Activated B cell treated with CpG ODN at 0.5 μM for 24 hours (primary cell): ENCODE measurements around the gene TSPAN32. TPM values are rescaled to one million over a fixed set of nuclear protein-coding genes. Genes with fewer than 3 reads are reported as not detected.

ENCODE experiments used
- ATAC-seq: fragments of 200-7000 bp; cut with Tn5 transposase; one replicate; pipeline ENCODE4 v1.10.0; 2021; ENCODE audit warnings: low read depth, mild to moderate bottlenecking, moderate library complexity
- CTCF ChIA-PET: fragments of 350-600 bp; sonication (Branson Sonifier 250); formaldehyde crosslinking; loops from one replicate; lab custom pipeline; 2021; ENCODE audit warnings: antibody characterized with exemption; lab: Charles Lee
- POLR2A ChIA-PET: fragments of 350-600 bp; sonication (Branson Sonifier 250); formaldehyde crosslinking; loops from one replicate; lab custom pipeline; 2021; ENCODE audit warnings: antibody characterized with exemption; lab: Charles Lee
- DNase-seq: peaks from one replicate; pipeline ENCODE4 v3.0.0; 2022
- H3K27ac Mint-ChIP-seq: one replicate; pipeline ENCODE4 v1.8.0; 2020; ENCODE audit warnings: mixed read lengths
- H3K27me3 Mint-ChIP-seq: one replicate; pipeline ENCODE4 v1.8.0; 2021; ENCODE audit warnings: mixed read lengths
- H3K36me3 Mint-ChIP-seq: one replicate; pipeline ENCODE4 v1.8.0; 2021; ENCODE audit warnings: low read depth, mixed read lengths
- H3K4me1 Mint-ChIP-seq: one replicate; pipeline ENCODE4 v1.8.0; 2021; ENCODE audit warnings: mixed read lengths
- H3K4me3 Mint-ChIP-seq: one replicate; pipeline ENCODE4 v1.8.0; 2020; ENCODE audit warnings: mild to moderate bottlenecking, mixed read lengths
- H3K9me3 Mint-ChIP-seq: one replicate; pipeline ENCODE4 v1.8.0; 2020; ENCODE audit warnings: mixed read lengths
- CTCF ChIP-seq: fragments of 200-600 bp; IDR thresholded peaks from one replicate; pipeline ENCODE4 v1.8.0; 2022; ENCODE audit warnings: antibody characterized with exemption, mild to moderate bottlenecking
- intact Hi-C: fragments of 100-400 bp; cut with micrococcal nuclease; formaldehyde crosslinking; loops from one replicate; pipeline ENCODE4 v1.15.1; 2024
- total RNA-seq: library from RNA; stranded (reverse); gene quantifications from 2 replicates; pipeline ENCODE4 v1.2.3, GENCODE V29; 2022

The TSPAN32 gene
- total RNA-seq, 1 donor from 2014 or later, result 7.3 TPM

- no peak for DNase-seq
- intact Hi-C loops, result loop anchor here (2.0 to 5.0 kb wide), 2 partner anchors 117 to 598 kb away; a partner anchor contains a TSS
- no peak for TF ChIP-seq CTCF
- peaks cover 70% of the 10 kb centered on the region for H3K4me1 Mint-ChIP-seq
- no peaks in the 10 kb centered on the region for H3K27me3 Mint-ChIP-seq
- peak overlapping the region; percentile 89 for H3K27ac Mint-ChIP-seq
- no peaks in the 10 kb centered on the region for H3K36me3 Mint-ChIP-seq
- H3K4me3 Mint-ChIP-seq, result no peak overlapping the region
- no peaks in the 10 kb centered on the region for H3K9me3 Mint-ChIP-seq
- ATAC-seq, result no peak
- ChIA-PET CTCF (interaction anchor here (1.2 to 11.2 kb wide), 12 partner anchors 9 to 118 kb away, joined by 3 to 321 read pairs (median 8); partner anchors contain the start of gene TSSC4), POLR2A (interaction anchor here (1.1 to 3.0 kb wide), 8 partner anchors 73 to 119 kb away, joined by 3 to 23 read pairs (median 11); partner anchors contain the start of genes CD81 and TSSC4)
These were observed 2.1 kb downstream of the TSPAN32 start for GRCh38 chr11:2303627-2304505.

- Mint-ChIP-seq H3K9me3 (no peaks in the 10 kb centered on the region), H3K4me3 (no peak overlapping the region), H3K27me3 (no peaks in the 10 kb centered on the region), H3K27ac (peak overlapping the region; percentile 18), H3K4me1 (peaks cover 62% of the 10 kb centered on the region), H3K36me3 (no peaks in the 10 kb centered on the region)
- TF ChIP-seq CTCF, result no peak
- DNase-seq (no peak), ATAC-seq (no peak)
- POLR2A ChIA-PET, result interaction anchor here (0.6 to 3.0 kb wide), 9 partner anchors 73 to 118 kb away, joined by 3 to 23 read pairs (median 5); partner anchors contain the start of genes CD81 and TSSC4
- intact Hi-C loops, result loop anchor here (1.0 to 5.0 kb wide), 8 partner anchors 96 to 598 kb away; partner anchors contain the start of gene TSSC4
- CTCF ChIA-PET, result interaction anchor here (0.6 to 11.2 kb wide), 20 partner anchors 10 to 230 kb away, joined by 3 to 321 read pairs (median 6); partner anchors contain the start of genes ASCL2 and TSSC4
These were observed 2.8 kb downstream of the TSPAN32 start for GRCh38 chr11:2304506-2305139.

GRCh38 chr11:2305140-2305778 lies 3.4 kb downstream of the TSPAN32 start:
- H3K9me3 Mint-ChIP-seq, result no peaks in the 10 kb centered on the region
- intact Hi-C loops, result loop anchor here (1.0 to 2.0 kb wide), 7 partner anchors 95 to 226 kb away; partner anchors contain the start of gene TSSC4
- ChIA-PET POLR2A (interaction anchor here (0.6 to 3.0 kb wide), 8 partner anchors 72 to 118 kb away, joined by 3 to 23 read pairs (median 8); partner anchors contain the start of genes CD81 and TSSC4), CTCF (interaction anchor here (0.6 to 11.2 kb wide), 22 partner anchors 9 to 229 kb away, joined by 3 to 321 read pairs (median 6); partner anchors contain the start of genes ASCL2 and TSSC4)
- TF ChIP-seq CTCF, result no peak
- peak overlapping the region; percentile 18 for H3K27ac Mint-ChIP-seq
- peak overlapping the region; percentile 32 for H3K4me3 Mint-ChIP-seq
- peak; percentile 82 for DNase-seq
- no peaks in the 10 kb centered on the region for H3K36me3 Mint-ChIP-seq
- H3K4me1 Mint-ChIP-seq, result peaks cover 61% of the 10 kb centered on the region
- ATAC-seq, result peak; percentile 59
- no peaks in the 10 kb centered on the region for H3K27me3 Mint-ChIP-seq

GRCh38 chr11:2305788-2306451 lies 4.1 kb downstream of the TSPAN32 start:
- peak overlapping the region; percentile 68 for H3K27ac Mint-ChIP-seq
- intact Hi-C loops, result loop anchor here (1.0 to 2.0 kb wide), 7 partner anchors 94 to 225 kb away; partner anchors contain the start of gene TSSC4
- no peak for DNase-seq
- ChIA-PET POLR2A (interaction anchor here (1.8 to 3.0 kb wide), 5 partner anchors 71 to 114 kb away, joined by 4 to 23 read pairs (median 14); partner anchors contain the start of genes CD81 and TSSC4), CTCF (interaction anchor here (0.9 to 11.2 kb wide), 16 partner anchors 10 to 225 kb away, joined by 3 to 321 read pairs (median 6); partner anchors contain the start of genes ASCL2 and TSSC4)
- peak overlapping the region; percentile 45 for H3K4me3 Mint-ChIP-seq
- no peak for ATAC-seq
- H3K27me3 Mint-ChIP-seq, result no peaks in the 10 kb centered on the region
- TF ChIP-seq CTCF, result no peak
- H3K9me3 Mint-ChIP-seq, result no peaks in the 10 kb centered on the region
- peaks cover 54% of the 10 kb centered on the region for H3K4me1 Mint-ChIP-seq
- no peaks in the 10 kb centered on the region for H3K36me3 Mint-ChIP-seq
